ENCODE results near the gene UBN1. TPM values are rescaled to one million over a fixed set of nuclear protein-coding genes. Genes with fewer than 3 reads are reported as not detected.

The UBN1 gene
- total RNA-seq, 1 donor from 2014 or later = 39.4 TPM

- TF ChIP-seq CTCF (conservative IDR thresholded peaks at IDR 0.05) = no peak
- DNase-seq (ENCODE audit: extremely low spot score, unreplicated experiment) = no peak
- H3K27me3 Mint-ChIP-seq = no peaks in the 10 kb centered on the region
- H3K4me1 Mint-ChIP-seq (ENCODE audit: unreplicated experiment) = no peaks in the 10 kb centered on the region
- no peaks in the 10 kb centered on the region for H3K9me3 Mint-ChIP-seq
- no peak overlapping the region for H3K27ac Mint-ChIP-seq
- H3K36me3 Mint-ChIP-seq = peaks cover 12% of the 10 kb centered on the region
- H3K4me3 Mint-ChIP-seq = no peak overlapping the region
These were observed 44.0 kb downstream of the UBN1 start for GRCh38 chr16:4891097-4891885.

GRCh38 chr16:4891886-4892216 is 44.6 kb downstream of the UBN1 start:
- Mint-ChIP-seq H3K27ac (no peak overlapping the region), H3K4me1 (ENCODE audit: unreplicated experiment) (no peaks in the 10 kb centered on the region), H3K4me3 (no peak overlapping the region), H3K36me3 (peaks cover 11% of the 10 kb centered on the region), H3K27me3 (no peaks in the 10 kb centered on the region), H3K9me3 (no peaks in the 10 kb centered on the region)
- DNase-seq (ENCODE audit: extremely low spot score, unreplicated experiment) = no peak
- no peak for TF ChIP-seq CTCF (conservative IDR thresholded peaks at IDR 0.05)

GRCh38 chr16:4892361-4893102 is 45.3 kb downstream of the UBN1 start:
- Mint-ChIP-seq H3K36me3 (peaks cover 8% of the 10 kb centered on the region), H3K27me3 (no peaks in the 10 kb centered on the region), H3K27ac (peak overlapping the region; percentile 64), H3K4me1 (ENCODE audit: unreplicated experiment) (no peaks in the 10 kb centered on the region), H3K4me3 (no peak overlapping the region), H3K9me3 (no peaks in the 10 kb centered on the region)
- no peak for TF ChIP-seq CTCF (conservative IDR thresholded peaks at IDR 0.05)
- no peak for DNase-seq (ENCODE audit: extremely low spot score, unreplicated experiment)

GRCh38 chr16:4893103-4893862 is 46.0 kb downstream of the UBN1 start:
- H3K27ac Mint-ChIP-seq = peak overlapping the region; percentile 64
- H3K36me3 Mint-ChIP-seq = peaks cover 10% of the 10 kb centered on the region
- DNase-seq (ENCODE audit: extremely low spot score, unreplicated experiment) = no peak

More at GRCh38 chr16:4893103-4893862, 46.0 kb downstream of the UBN1 start:
- Mint-ChIP-seq H3K27me3 (no peaks in the 10 kb centered on the region), H3K4me3 (no peak overlapping the region), H3K4me1 (ENCODE audit: unreplicated experiment) (no peaks in the 10 kb centered on the region), H3K9me3 (no peaks in the 10 kb centered on the region)
- TF ChIP-seq CTCF (conservative IDR thresholded peaks at IDR 0.05) = no peak
